Motor neuron (in vitro differentiated cells): ENCODE data around the gene HIPK1. TPM values are rescaled to one million over a fixed set of nuclear protein-coding genes. Genes with fewer than 3 reads are reported as not detected.

Experiments used
- ATAC-seq, 8 experiments: fragments of 200-7000 bp; cut with Tn5 transposase; replicated peaks in 6 of 8; 2 replicates each; pipeline ENCODE4 v1.8.0; 2021; ENCODE audit warnings: mild to moderate bottlenecking in 8 of 8, moderate library complexity in 8 of 8
- H3K27ac ChIP-seq, 2 donors: fragments of 250-450 bp; sonication (Bioruptor Pico); 2 replicates each; pipeline ENCODE4 v1.9.0; 2021; ENCODE audit warnings: antibody characterized with exemption in 2 of 2, mild to moderate bottlenecking in 2 of 2, moderate library complexity in 1 of 2
- H3K4me1 ChIP-seq, 2 donors: fragments of 250-450 bp; sonication (Bioruptor Pico); replicated peaks in 1 of 2; 2 replicates each; pipeline ENCODE4 v1.6.1; 2021; ENCODE audit warnings: antibody characterized with exemption in 2 of 2, mild to moderate bottlenecking in 2 of 2, moderate library complexity in 1 of 2
- H3K4me3 ChIP-seq, 5 donors: fragments of 250-450 bp; sonication (Bioruptor Pico); 2 replicates each; pipeline ENCODE4 v1.9.0; 2021; ENCODE audit warnings: antibody characterized with exemption in 5 of 5, mild to moderate bottlenecking in 5 of 5, moderate library complexity in 4 of 5
- WGBS, 10 experiments: fragments of 450-650 bp; shearing (Covaris generic); methylation state at CpG; one replicate each; pipeline ENCODE4 v1.0.0; 2022; 5-methylcytosine and 5-hydroxymethylcytosine counted together
- in situ Hi-C, 9 experiments: fragments of 400-800 bp; cut with MboI; loops; one replicate each; pipeline ENCODE4 v1.15.0; 2021; ENCODE audit warnings: low sequenced_read_pairs in 9 of 9, low pct_unique_long_range_greater_than_20kb in 2 of 9; ENCODE audit not compliant: unreplicated experiment in 9 of 9
- total RNA-seq, 8 experiments: library from RNA; unstranded; fragments of 300-600 nt; gene quantifications; 2 replicates each; pipeline versions ENCODE4 v1.2.3 to v1.2.4, GENCODE V29; 2022

HIPK1 gene
- total RNA-seq, 8 experiments from 2014 or later, result 12.5 to 59.5 (median 30.9) TPM

- no peak overlapping the region for H3K4me3 ChIP-seq
- H3K27ac ChIP-seq, result no peak overlapping the region
- WGBS, 10 experiments, result 0 to 94% (median 59%) methylated on average over 2 to 4 of the region's 4 CpGs; no CpG with 5 or more reads in 3 of the 10 experiments
- no peak for ATAC-seq
- in situ Hi-C loops, result loop anchor here in 1 of 9 experiments (25.0 kb wide), 1 partner anchor 111 kb away; the partner anchor contains the start of gene RSBN1
- peaks cover 0 to 1% of the 10 kb centered on the region in 2 donors for H3K4me1 ChIP-seq
These were observed 6.2 kb upstream of the HIPK1 start for GRCh38 chr1:113922957-113923356.

GRCh38 chr1:113924473-113924872 lies 4.7 kb upstream of the HIPK1 start:
- no peak overlapping the region for H3K4me3 ChIP-seq
- no peak overlapping the region for H3K27ac ChIP-seq
- ATAC-seq, result no peak
- in situ Hi-C loops, result loop anchor here in 1 of 9 experiments (25.0 kb wide), 1 partner anchor 112 kb away; the partner anchor contains the start of gene RSBN1
- WGBS, 10 experiments, result 72 to 100% (median 100%) methylated on average over 1 to 2 of the region's 2 CpGs; no CpG with 5 or more reads in 5 of the 10 experiments
- peaks cover 0 to 6% of the 10 kb centered on the region in 2 donors for H3K4me1 ChIP-seq

GRCh38 chr1:113928187-113928930 lies 765 bp upstream of the HIPK1 start:
- H3K4me3 ChIP-seq, result peak overlapping the region; percentile 52 to 93 (median 72)
- in situ Hi-C loops, result no loop called here
- peaks cover 4 to 19% of the 10 kb centered on the region in 2 donors for H3K4me1 ChIP-seq
- WGBS, 10 experiments, result 0 to 80% (median 16%) methylated on average over 1 to 6 of the region's 6 CpGs
- H3K27ac ChIP-seq, result peak overlapping the region; percentile 82 to 91
- no peak for ATAC-seq

DNA sequence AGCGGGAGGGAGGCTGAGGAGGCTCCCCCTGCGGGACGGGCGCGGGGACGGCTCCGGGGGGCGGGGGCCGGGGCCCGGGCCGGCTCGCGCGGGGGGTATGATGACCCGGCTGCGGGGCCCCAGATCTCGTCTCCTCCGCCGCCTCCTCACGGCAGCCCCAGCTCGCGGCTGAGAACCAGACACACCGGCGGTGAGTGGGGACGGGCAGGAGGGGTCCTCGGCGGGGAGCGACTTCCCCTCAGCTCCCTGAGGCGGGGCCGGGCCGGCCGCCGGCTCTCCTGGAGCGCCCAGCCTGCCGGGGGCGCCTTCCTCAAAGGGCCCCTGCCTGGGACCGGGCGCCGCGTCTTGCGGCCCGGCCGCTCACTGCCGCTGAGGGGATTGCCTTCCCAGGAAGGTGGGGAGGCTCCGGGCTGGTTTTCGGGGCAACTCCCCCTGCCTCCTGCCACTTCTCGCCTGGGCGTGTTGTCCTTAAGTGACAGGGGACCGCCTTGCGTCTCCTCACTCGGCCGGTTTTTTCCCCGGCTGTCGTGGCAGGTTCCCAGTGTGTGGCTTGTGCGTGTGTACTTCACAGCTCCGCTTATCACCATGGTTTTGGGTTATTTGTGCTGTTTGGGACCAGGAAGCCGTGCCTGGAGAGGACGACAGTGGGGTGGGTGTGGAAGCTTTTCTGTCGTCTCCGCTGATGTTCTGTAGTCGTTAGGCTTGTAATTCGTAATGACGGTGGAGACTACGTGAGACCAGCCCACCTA lies 800 bp downstream of the HIPK1 start:
- Histone ChIP-seq H3K4me3 (peak overlapping the region; percentile 52 to 93 (median 72)), H3K27ac (peak overlapping the region; percentile 82 to 91), H3K4me1 (peaks cover 4 to 19% of the 10 kb centered on the region in 2 donors)
- peak; percentile 1 to 55 (median 30) for ATAC-seq
- in situ Hi-C loops, result no loop called here
- 0 to 1% (median 0%) methylated on average over 4 to 16 of the region's 64 CpGs; no CpG with 5 or more reads in 5 of the 10 experiments for WGBS, 10 experiments

DNA sequence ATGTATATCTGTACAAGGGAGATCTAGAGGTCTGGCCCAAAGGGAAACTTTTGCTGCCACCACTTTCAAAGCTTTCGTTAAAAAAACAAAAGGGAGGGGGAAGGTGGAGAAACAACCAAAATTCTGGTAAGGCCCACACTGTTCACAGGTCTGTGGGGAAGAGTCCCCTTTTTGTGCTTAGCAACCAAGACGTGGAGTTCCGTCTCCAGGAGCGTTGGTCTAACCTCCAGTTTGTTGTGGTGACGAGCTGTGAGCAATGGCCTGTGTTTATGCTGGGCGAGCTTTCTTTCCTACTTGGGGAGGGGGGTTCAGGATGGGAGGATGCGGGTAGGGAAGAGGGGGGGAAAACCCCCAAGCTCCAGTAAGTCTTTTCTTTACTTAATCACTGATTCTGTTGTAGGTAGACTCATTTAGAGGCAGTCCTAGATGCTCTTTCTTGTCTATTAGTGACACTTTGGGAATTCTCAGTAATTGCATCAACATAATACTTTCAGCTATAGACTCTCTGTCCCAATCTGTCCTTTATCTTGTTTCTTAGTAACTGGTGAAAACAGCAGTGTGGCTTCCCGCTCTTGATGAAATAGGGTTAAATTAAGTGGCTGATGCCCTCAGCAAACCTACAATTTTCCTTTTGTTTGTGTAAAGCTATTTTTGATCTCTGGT lies 1.5 kb downstream of the HIPK1 start:
- H3K4me3 ChIP-seq, result peak overlapping the region; percentile 52 to 93 (median 72)

DNA sequence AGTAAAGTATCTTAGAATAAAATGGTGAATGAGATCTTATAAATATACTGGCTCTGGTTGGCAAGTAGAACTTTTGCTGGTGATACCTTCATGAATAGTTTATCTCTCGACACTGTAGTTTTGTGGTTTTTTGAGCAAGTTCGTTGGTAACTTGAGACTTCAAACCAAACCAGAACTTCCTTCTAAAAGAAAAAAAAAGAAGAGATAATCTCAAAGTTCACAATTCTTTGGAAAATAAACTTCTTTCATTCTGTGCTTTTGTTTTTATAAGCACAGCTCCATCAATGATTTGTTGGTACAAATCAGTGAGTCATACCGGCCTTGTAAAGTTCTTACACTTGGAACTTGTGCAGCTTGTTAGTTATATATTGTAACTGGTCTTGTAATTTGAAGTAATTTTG lies 2.3 kb downstream of the HIPK1 start:
- 4 to 86% (median 66%) methylated on average over 2 to 3 of the region's 3 CpGs for WGBS, 10 experiments
- no peak for ATAC-seq
- Histone ChIP-seq H3K4me3 (peak overlapping the region in 2 of 5 donors; percentile 72 to 93), H3K4me1 (peaks cover 4 to 19% of the 10 kb centered on the region in 2 donors), H3K27ac (no peak overlapping the region)
- in situ Hi-C loops, result no loop called here

More for the DNA sequence above, 1.5 kb downstream of the HIPK1 start:
- in situ Hi-C loops, result no loop called here
- Histone ChIP-seq H3K27ac (peak overlapping the region; percentile 82 to 91), H3K4me1 (peaks cover 4 to 19% of the 10 kb centered on the region in 2 donors)
- 0 to 33% (median 14%) methylated on average over 1 to 6 of the region's 8 CpGs; no CpG with 5 or more reads in 1 of the 10 experiments for WGBS, 10 experiments
- ATAC-seq, result peak in 4 of 8 experiments; percentile 1 to 40 (median 28)

- Histone ChIP-seq H3K4me1 (peaks cover 4 to 13% of the 10 kb centered on the region in 2 donors), H3K27ac (no peak overlapping the region), H3K4me3 (no peak overlapping the region)
- no peak for ATAC-seq
- in situ Hi-C loops, result no loop called here
These were observed 4.9 kb downstream of the HIPK1 start for GRCh38 chr1:113934006-113934405.

DNA sequence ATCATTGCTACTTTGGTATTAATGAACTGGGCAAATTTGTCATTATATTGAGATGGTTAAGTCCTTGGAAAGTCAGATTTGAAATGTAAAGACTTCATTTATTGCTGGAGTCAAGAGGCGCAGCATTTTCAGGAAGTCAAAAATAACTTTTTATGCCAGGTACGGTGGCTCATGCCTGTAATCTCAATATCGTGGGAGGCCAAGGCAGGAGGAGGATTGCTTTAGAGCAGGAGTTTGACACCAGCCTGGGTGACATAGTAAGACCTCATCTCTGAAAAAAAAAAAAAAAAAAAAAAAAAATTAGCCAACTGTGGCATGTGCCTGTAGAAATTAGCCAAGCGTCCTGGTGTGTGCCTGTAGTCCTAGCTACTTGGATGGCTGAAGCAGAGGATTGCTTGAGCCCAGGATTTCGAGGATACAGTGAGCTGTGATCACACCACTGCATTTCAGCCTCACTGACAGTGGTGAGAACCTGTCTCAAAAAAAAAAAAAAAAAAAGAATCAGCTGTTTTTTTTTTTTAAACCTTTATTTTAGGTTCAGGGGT lies 5.5 kb downstream of the HIPK1 start:
- H3K27ac ChIP-seq, result no peak overlapping the region
- H3K4me1 ChIP-seq, result peaks cover 4 to 13% of the 10 kb centered on the region in 2 donors
- no peak overlapping the region for H3K4me3 ChIP-seq
- WGBS, 10 experiments, result 56 to 100% (median 93%) methylated on average over 2 to 5 of the region's 5 CpGs
- ATAC-seq, result no peak
- in situ Hi-C loops, result no loop called here

DNA sequence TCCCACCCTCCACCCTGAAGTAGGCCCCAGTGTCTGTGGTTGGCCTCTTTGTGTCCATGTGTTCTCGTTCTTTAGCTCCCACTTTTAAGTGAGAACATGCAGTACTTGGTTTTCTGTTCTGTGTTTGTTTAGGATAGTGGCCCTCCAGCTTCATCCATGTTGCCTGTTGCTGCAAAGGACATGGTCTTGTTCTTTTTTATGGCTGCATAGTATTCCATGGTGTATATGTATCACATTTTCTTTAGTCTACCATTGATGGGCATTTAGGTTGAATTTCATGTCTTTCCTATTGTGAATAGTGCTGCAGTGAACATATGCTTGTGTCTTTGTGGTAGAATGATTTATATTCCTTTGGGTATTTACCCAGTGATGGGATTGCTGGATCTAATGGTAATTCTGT lies 6.1 kb downstream of the HIPK1 start:
- ATAC-seq, result no peak
- no peak overlapping the region for H3K27ac ChIP-seq
- in situ Hi-C loops, result no loop called here
- peaks cover 4 to 13% of the 10 kb centered on the region in 2 donors for H3K4me1 ChIP-seq
- H3K4me3 ChIP-seq, result no peak overlapping the region
- 80 to 100% (median 100%) methylated on average over 1 of the region's 1 CpG; no CpG with 5 or more reads in 4 of the 10 experiments for WGBS, 10 experiments

- Histone ChIP-seq H3K27ac (no peak overlapping the region), H3K4me3 (no peak overlapping the region), H3K4me1 (peaks cover 4 to 9% of the 10 kb centered on the region in 2 donors)
- WGBS, 10 experiments, result 20 to 100% (median 72%) methylated on average over 1 of the region's 1 CpG; no CpG with 5 or more reads in 4 of the 10 experiments
- in situ Hi-C loops, result no loop called here
- no peak for ATAC-seq
These were observed 6.8 kb downstream of the HIPK1 start for GRCh38 chr1:113935970-113936369.

DNA sequence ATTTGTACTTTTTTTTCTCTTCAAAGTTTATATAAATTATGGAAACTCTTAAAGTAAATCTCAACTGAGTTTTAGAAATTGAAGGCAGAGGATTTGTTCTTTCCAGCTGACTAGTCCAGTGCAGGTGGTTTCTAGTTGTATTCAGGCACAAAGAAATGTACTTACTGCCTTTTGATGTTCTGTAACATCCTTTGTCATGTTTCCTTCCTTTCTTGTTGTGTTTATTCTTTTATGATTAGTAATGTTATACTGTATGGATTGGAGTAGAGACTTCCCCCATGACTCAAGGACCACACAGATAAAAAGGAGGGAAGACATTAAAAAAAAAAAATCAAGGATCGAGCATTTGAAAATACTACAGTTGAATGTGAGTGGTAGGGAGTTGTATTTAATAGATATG lies 8.0 kb downstream of the HIPK1 start:
- 67 to 100% (median 80%) methylated on average over 1 of the region's 1 CpG; no CpG with 5 or more reads in 1 of the 10 experiments for WGBS, 10 experiments
- in situ Hi-C loops, result no loop called here
- H3K27ac ChIP-seq, result no peak overlapping the region
- no peak for ATAC-seq
- no peaks in the 10 kb centered on the region for H3K4me1 ChIP-seq
- no peak overlapping the region for H3K4me3 ChIP-seq

- Histone ChIP-seq H3K27ac (no peak overlapping the region), H3K4me3 (no peak overlapping the region), H3K4me1 (no peaks in the 10 kb centered on the region)
- in situ Hi-C loops, result no loop called here
- WGBS, 10 experiments, result 67 to 100% (median 75%) methylated on average over 1 to 5 of the region's 5 CpGs; no CpG with 5 or more reads in 2 of the 10 experiments
- no peak for ATAC-seq
These were observed 9.1 kb downstream of the HIPK1 start for GRCh38 chr1:113938192-113938591.
